Retina (tissue), 1 donor: ENCODE data around the gene SLC22A12.
"Not testable (repeated sequence)": the region's sequence is repeated elsewhere in the genome, so short reads cannot be mapped to it uniquely, and the experiment has no call there.

Experiments
- DNase-seq: peaks from one replicate; pipeline ENCODE4 v3.0.0-alpha.2; 2016

The SLC22A12 gene

GRCh38 chr11:64590763-64591221 is at the start of gene SLC22A12:
Gene SLC22A12 (plus strand): TSS chr11:64591220. CDS start chr11:64591557, 337 bp downstream.
- DNase-seq: no peak

- DNase-seq: no peak
Measured at GRCh38 chr11:64542172-64543125, 48.6 kb upstream of the SLC22A12 start.

GRCh38 chr11:64543818-64544217 is 47.2 kb upstream of the SLC22A12 start:
- no peak for DNase-seq

GRCh38 chr11:64544616-64545296 is 46.3 kb upstream of the SLC22A12 start:
- no peak for DNase-seq

- DNase-seq: no peak
Measured at GRCh38 chr11:64545619-64546018, 45.4 kb upstream of the SLC22A12 start.

DNA sequence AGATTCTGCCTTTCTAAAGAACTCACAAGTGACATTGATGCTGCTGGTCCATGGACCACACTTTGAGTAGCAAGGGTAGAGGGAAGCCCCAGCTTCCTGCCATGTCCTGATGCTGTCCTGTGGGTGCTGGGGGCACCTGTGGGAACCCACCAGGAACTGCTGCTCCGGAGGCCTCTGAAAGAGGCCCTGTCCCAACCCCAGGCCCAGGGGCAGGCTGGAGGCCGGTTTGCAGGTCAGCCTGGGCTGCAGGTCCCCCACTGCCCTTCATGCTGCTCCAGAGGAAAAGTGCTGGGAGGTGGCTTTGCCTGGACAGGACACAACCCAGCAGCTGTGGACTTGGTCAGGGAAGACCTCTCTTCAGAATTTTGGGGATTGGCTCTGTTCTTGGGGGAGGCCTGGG is 44.8 kb upstream of the SLC22A12 start:
- DNase-seq: no peak

DNA sequence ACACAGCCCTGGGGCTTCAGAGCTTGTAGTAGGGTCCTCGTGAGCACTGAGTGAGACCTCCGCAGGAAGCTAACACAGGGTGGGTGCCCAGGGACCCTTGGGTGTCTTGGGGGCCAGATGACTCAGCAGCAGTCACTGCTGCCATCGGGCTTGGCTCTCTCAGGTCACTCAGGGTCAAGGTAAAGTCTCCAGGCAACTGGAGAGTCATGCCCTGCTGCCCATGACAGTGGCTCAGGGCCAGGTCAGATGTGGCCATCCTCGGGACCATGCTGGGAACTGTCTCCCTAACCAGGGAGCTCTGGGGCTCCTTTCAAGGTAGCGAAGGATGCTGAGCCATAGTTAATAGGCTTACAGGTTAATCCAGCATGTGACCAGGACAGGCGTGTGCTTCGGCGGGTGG is 44.4 kb upstream of the SLC22A12 start:
- no peak for DNase-seq

- no peak for DNase-seq
Measured at GRCh38 chr11:64549969-64550368, 41.1 kb upstream of the SLC22A12 start.

GRCh38 chr11:64553554-64554201 is 37.3 kb upstream of the SLC22A12 start:
- peak; percentile 87 for DNase-seq

- DNase-seq: no peak
Measured at GRCh38 chr11:64556044-64556720, 34.8 kb upstream of the SLC22A12 start.

GRCh38 chr11:64556721-64557250 is 34.2 kb upstream of the SLC22A12 start:
- no peak for DNase-seq

DNA sequence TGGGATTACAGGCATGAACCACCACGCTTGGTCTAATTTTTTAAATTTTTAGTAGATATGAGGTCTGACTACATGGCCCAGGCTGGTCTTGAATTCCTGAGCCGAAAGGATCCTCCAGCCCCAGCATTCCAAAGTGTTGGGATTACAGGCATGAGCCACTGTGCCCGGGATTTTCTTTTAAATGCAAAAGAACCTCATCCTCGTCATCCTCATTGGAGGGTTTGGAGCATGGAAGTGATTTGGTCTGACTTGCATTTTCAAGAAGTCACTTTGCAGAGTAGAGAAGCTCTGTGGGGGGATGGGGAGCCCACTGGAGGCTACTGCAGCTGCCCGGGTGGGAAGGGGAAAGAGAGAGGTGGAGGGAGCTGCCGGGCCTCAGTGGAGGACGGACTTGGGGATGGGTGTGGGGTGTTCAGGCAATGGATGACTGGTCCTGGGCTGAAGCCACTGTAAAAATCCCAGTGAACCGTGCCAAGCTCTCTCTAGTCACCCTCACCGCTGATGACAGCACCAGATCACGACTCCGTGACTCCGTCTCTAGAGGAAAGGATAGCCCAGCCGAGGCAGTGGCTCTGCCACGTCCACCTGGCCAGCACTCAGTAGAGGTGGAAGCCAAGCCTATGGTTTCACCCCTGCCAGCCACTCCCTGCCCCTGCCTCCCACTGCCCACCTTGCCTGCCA is 32.8 kb upstream of the SLC22A12 start:
- no peak for DNase-seq

DNA sequence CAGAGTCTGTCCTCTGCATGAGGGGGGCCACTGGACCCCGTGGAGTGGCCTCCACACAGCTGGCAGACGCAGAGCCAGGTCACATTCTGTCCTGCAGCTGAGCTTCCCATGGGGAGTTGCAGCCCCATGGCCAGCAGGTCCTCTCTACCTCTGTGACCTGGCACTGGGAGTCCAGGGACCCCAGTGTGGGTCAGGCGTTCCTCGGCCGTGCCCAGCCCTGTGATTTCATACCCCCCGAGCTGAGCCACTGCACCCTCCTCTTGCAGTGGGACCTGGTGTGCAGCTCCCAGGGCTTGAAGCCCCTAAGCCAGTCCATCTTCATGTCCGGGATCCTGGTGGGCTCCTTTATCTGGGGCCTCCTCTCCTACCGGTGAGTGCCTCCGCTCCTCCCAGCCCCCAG is 32.2 kb upstream of the SLC22A12 start:
- DNase-seq: no peak

GRCh38 chr11:64559351-64560138 is 31.5 kb upstream of the SLC22A12 start:
- DNase-seq: no peak

DNA sequence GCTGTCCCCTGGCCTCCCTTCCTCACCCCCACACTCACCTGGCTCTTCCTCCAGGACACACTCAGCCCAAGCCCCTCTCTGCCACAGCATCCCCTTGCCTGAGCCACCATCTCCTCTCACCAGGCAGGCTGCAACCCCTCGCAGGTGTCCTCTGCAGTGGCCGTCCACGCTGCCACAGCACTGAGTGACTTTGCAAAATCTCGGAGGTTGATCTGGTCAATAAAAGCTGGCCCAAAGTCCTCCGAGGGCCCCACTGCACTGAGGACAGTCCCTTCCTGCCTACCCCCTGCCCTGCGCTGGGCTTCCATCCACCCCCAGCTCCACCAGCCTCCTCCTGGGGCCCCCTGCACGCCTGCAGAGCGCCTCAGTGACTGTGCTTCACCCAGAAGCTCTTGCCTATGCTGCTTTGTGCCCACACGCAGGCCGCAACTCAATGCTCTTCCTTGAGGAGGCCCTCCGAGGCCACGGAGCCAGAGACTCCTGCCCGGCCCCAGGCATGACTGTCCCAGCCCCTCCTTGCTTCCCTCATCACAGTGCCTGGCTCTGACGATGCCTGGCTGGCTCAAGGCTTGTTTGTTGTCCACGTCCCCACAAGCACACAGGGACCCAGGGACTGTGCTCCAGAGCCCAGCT is 30.8 kb upstream of the SLC22A12 start:
- DNase-seq: no peak

GRCh38 chr11:64560941-64561340 is 30.1 kb upstream of the SLC22A12 start:
- no peak for DNase-seq

- DNase-seq: not testable (repeated sequence)
Measured at GRCh38 chr11:64561429-64561828, 29.6 kb upstream of the SLC22A12 start.

GRCh38 chr11:64561984-64562722 is 28.9 kb upstream of the SLC22A12 start:
- no peak for DNase-seq

DNA sequence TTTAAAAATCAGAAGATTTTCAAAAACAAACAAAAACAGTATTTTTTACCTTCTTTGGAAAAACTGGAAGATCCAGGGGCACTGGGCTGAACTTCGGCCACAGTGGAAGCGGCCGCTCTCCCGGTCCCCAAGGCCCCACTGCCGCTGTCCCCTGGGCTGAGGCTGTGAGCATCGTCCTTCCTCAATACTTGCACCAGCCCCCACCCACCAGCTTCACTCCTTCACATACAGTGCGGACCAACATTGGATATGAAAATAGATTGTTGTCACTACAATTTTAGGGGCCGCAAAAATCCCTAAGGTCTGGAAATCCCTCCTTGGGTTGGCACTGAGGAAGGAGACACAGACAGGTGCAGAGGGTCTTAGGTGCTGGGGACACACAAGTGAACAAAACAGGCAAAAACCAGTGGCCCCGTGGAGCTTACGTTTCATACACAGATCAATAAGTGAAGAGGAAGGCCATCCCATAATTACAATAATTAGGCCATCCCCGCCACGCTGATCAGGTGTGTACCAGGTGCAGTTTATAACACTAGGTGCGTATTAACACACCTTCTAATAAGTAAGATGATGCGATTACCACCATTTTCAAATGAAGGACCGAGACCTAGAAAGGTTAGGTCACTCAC is 28.2 kb upstream of the SLC22A12 start:
- no peak for DNase-seq
